ENCODE measurements around the gene CHMP3.
"Not testable (repeated sequence)": the region's sequence is repeated elsewhere in the genome, so short reads cannot be mapped to it uniquely, and the experiment has no call there.

CHMP3 gene

GRCh38 chr2:86566158-86566820 is 3.0 kb upstream of the CHMP3 start:
- Mint-ChIP-seq H3K4me1 (peaks cover 17% of the 10 kb centered on the region), H3K4me3 (no peak overlapping the region), H3K9me3 (no peaks in the 10 kb centered on the region), H3K36me3 (peaks cover 15% of the 10 kb centered on the region), H3K27ac (no peak overlapping the region)
- ATAC-seq (no peak), DNase-seq (ENCODE audit: low spot score in 2 of 2) (no peak)

- Mint-ChIP-seq H3K4me3 (peak overlapping the region; percentile 86), H3K4me1 (peaks cover 17% of the 10 kb centered on the region), H3K27ac (peak overlapping the region; percentile 99), H3K9me3 (no peaks in the 10 kb centered on the region), H3K36me3 (peaks cover 15% of the 10 kb centered on the region)
- ATAC-seq (no peak), DNase-seq (ENCODE audit: low spot score in 2 of 2) (no peak)
Measured at GRCh38 chr2:86563650-86564061, 413 bp upstream of the CHMP3 start.

GRCh38 chr2:86562485-86562921 is 740 bp downstream of the CHMP3 start:
- ATAC-seq: no peak
- peak overlapping the region; percentile 86 for H3K4me3 Mint-ChIP-seq
- H3K36me3 Mint-ChIP-seq: peaks cover 15% of the 10 kb centered on the region
- peak overlapping the region; percentile 99 for H3K27ac Mint-ChIP-seq
- H3K9me3 Mint-ChIP-seq: no peaks in the 10 kb centered on the region
- peaks cover 17% of the 10 kb centered on the region for H3K4me1 Mint-ChIP-seq
- DNase-seq (ENCODE audit: low spot score in 2 of 2): no peak

- H3K4me3 Mint-ChIP-seq: no peak overlapping the region
Measured at GRCh38 chr2:86557836-86558235, 5.4 kb downstream of the CHMP3 start.

GRCh38 chr2:86556508-86556907 is 6.7 kb downstream of the CHMP3 start:
- Mint-ChIP-seq H3K27ac (no peak overlapping the region), H3K4me1 (peaks cover 15% of the 10 kb centered on the region), H3K9me3 (no peaks in the 10 kb centered on the region), H3K36me3 (no peaks in the 10 kb centered on the region), H3K4me3 (no peak overlapping the region)
- no peak for ATAC-seq
- DNase-seq (ENCODE audit: low spot score in 2 of 2): no peak

More at GRCh38 chr2:86557836-86558235, 5.4 kb downstream of the CHMP3 start:
- peaks cover 7% of the 10 kb centered on the region for H3K36me3 Mint-ChIP-seq
- no peak overlapping the region for H3K27ac Mint-ChIP-seq
- no peaks in the 10 kb centered on the region for H3K9me3 Mint-ChIP-seq
- peaks cover 15% of the 10 kb centered on the region for H3K4me1 Mint-ChIP-seq
- DNase-seq (ENCODE audit: low spot score in 2 of 2) (no peak), ATAC-seq (no peak)

GRCh38 chr2:86552889-86553288 is 10.4 kb downstream of the CHMP3 start:
- H3K4me1 Mint-ChIP-seq: peaks cover 12% of the 10 kb centered on the region
- no peak overlapping the region for H3K27ac Mint-ChIP-seq
- no peaks in the 10 kb centered on the region for H3K9me3 Mint-ChIP-seq
- DNase-seq (ENCODE audit: low spot score in 2 of 2) (no peak), ATAC-seq (no peak)
- H3K4me3 Mint-ChIP-seq: peak overlapping the region; percentile 20
- H3K36me3 Mint-ChIP-seq: peaks cover 2% of the 10 kb centered on the region

- not testable (repeated sequence) for H3K9me3 Mint-ChIP-seq; H3K4me3 Mint-ChIP-seq; DNase-seq (ENCODE audit: low spot score in 2 of 2); ATAC-seq; H3K27ac Mint-ChIP-seq
- H3K4me1 Mint-ChIP-seq: peaks cover 12% of the 10 kb centered on the region
- peaks cover 20% of the 10 kb centered on the region for H3K36me3 Mint-ChIP-seq
Measured at GRCh38 chr2:86549963-86550725, 13.1 kb downstream of the CHMP3 start.

GRCh38 chr2:86549440-86549839 is 13.8 kb downstream of the CHMP3 start:
- not testable (repeated sequence) for DNase-seq (ENCODE audit: low spot score in 2 of 2); H3K9me3 Mint-ChIP-seq; H3K4me3 Mint-ChIP-seq; H3K27ac Mint-ChIP-seq; ATAC-seq
- Mint-ChIP-seq H3K36me3 (peaks cover 20% of the 10 kb centered on the region), H3K4me1 (peaks cover 12% of the 10 kb centered on the region)

- peaks cover 20% of the 10 kb centered on the region for H3K36me3 Mint-ChIP-seq
- H3K9me3 Mint-ChIP-seq; H3K4me3 Mint-ChIP-seq; ATAC-seq; H3K27ac Mint-ChIP-seq; DNase-seq (ENCODE audit: low spot score in 2 of 2): not testable (repeated sequence)
- H3K4me1 Mint-ChIP-seq: peaks cover 12% of the 10 kb centered on the region
Measured at GRCh38 chr2:86548913-86549396, 14.3 kb downstream of the CHMP3 start.

- H3K36me3 Mint-ChIP-seq: peaks cover 20% of the 10 kb centered on the region
- H3K4me1 Mint-ChIP-seq: peaks cover 12% of the 10 kb centered on the region
- not testable (repeated sequence) for H3K27ac Mint-ChIP-seq; H3K9me3 Mint-ChIP-seq; DNase-seq (ENCODE audit: low spot score in 2 of 2); H3K4me3 Mint-ChIP-seq; ATAC-seq
Measured at GRCh38 chr2:86548165-86548912, 14.9 kb downstream of the CHMP3 start.

- not testable (repeated sequence) for H3K27ac Mint-ChIP-seq; DNase-seq (ENCODE audit: low spot score in 2 of 2); H3K4me3 Mint-ChIP-seq; ATAC-seq; H3K4me1 Mint-ChIP-seq; H3K9me3 Mint-ChIP-seq
- peaks cover 20% of the 10 kb centered on the region for H3K36me3 Mint-ChIP-seq
Measured at GRCh38 chr2:86545296-86545924, 17.8 kb downstream of the CHMP3 start.

GRCh38 chr2:86544278-86545099 is 18.8 kb downstream of the CHMP3 start:
- not testable (repeated sequence) for H3K4me1 Mint-ChIP-seq; H3K27ac Mint-ChIP-seq; H3K9me3 Mint-ChIP-seq; H3K4me3 Mint-ChIP-seq; ATAC-seq; DNase-seq (ENCODE audit: low spot score in 2 of 2)
- peaks cover 26% of the 10 kb centered on the region for H3K36me3 Mint-ChIP-seq

- Mint-ChIP-seq H3K4me1 (no peaks in the 10 kb centered on the region), H3K9me3 (no peaks in the 10 kb centered on the region), H3K4me3 (no peak overlapping the region), H3K36me3 (peaks cover 26% of the 10 kb centered on the region), H3K27ac (no peak overlapping the region)
- ATAC-seq (no peak), DNase-seq (ENCODE audit: low spot score in 2 of 2) (no peak)
Measured at GRCh38 chr2:86543793-86544192, 19.4 kb downstream of the CHMP3 start.

GRCh38 chr2:86543335-86543734 is 19.9 kb downstream of the CHMP3 start:
- Mint-ChIP-seq H3K36me3 (peaks cover 26% of the 10 kb centered on the region), H3K4me3 (no peak overlapping the region), H3K9me3 (no peaks in the 10 kb centered on the region), H3K4me1 (no peaks in the 10 kb centered on the region), H3K27ac (no peak overlapping the region)
- no peak for DNase-seq (ENCODE audit: low spot score in 2 of 2)
- no peak for ATAC-seq
